Measurements from ENCODE around the gene MTTP.

The MTTP gene

GRCh38 chr4:99593781-99594641 lies 19.4 kb downstream of the MTTP start:
- DNase-seq (ENCODE audit: low read depth in 1 of 2, low spot score in 1 of 2), result no peak

- no peak for DNase-seq (ENCODE audit: low read depth in 1 of 2, low spot score in 1 of 2)
Measured at GRCh38 chr4:99594818-99595217, 20.2 kb downstream of the MTTP start.

DNA sequence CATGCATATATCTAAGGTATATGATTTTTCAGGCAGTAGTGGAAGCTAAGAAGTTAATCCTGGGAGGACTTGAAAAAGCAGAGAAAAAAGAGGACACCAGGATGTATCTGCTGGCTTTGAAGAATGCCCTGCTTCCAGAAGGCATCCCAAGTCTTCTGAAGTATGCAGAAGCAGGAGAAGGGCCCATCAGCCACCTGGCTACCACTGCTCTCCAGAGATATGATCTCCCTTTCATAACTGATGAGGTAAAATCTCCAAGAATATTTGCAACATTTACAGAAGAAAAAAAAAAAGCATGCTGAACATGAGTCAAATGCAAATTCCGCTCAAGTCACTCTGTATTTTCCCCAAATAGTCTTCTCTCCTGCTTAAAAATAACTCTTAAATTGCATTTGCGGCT lies 32.1 kb downstream of the MTTP start:
- no peak for DNase-seq (ENCODE audit: low read depth in 1 of 2, low spot score in 1 of 2)

GRCh38 chr4:99608417-99608816 lies 33.8 kb downstream of the MTTP start:
- no peak for DNase-seq (ENCODE audit: low read depth in 1 of 2, low spot score in 1 of 2)

GRCh38 chr4:99610605-99611175 lies 36.1 kb downstream of the MTTP start:
- no peak for DNase-seq (ENCODE audit: low read depth in 1 of 2, low spot score in 1 of 2)

DNA sequence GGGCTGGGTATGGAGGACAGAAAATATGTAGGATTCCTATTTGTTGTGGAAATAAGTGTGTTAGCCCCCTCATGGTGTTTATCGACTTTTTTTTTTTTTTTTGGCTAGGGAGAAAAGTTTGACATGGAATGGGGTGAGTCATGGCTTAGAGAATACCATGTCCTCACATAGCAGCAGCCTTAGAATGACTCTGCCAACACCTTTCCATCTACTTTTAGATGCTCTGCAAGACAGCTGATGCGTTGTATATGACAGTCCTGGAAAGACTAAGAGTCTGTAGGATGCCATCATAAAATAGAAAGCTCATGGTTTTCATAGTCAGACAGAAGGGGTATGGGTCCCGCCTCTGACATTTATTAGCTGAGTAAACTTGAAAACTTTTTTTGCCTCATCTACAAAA lies 37.7 kb downstream of the MTTP start:
- DNase-seq (ENCODE audit: low read depth in 1 of 2, low spot score in 1 of 2), result no peak

GRCh38 chr4:99612704-99613103 lies 38.1 kb downstream of the MTTP start:
- no peak for DNase-seq (ENCODE audit: low read depth in 1 of 2, low spot score in 1 of 2)

DNA sequence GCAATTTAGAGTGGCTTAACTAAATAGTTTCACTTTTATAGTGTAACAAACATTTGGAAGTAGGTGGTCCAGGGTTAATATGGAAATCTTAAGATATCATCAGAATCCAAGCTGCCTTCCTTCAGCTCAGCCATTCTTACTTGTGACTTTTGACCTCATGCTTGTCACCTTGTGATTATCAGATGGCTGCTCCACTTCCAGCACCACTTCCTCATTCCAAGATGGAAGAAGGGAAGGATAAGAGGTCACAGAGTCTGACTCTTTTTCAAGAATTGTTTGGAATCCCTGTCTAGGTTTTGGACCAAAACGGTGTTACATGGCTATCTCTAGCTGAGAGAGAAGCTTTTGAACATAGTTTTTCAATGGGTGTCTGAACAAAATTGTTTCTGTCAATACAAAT lies 39.9 kb downstream of the MTTP start:
- DNase-seq (ENCODE audit: low read depth in 1 of 2, low spot score in 1 of 2), result no peak

DNA sequence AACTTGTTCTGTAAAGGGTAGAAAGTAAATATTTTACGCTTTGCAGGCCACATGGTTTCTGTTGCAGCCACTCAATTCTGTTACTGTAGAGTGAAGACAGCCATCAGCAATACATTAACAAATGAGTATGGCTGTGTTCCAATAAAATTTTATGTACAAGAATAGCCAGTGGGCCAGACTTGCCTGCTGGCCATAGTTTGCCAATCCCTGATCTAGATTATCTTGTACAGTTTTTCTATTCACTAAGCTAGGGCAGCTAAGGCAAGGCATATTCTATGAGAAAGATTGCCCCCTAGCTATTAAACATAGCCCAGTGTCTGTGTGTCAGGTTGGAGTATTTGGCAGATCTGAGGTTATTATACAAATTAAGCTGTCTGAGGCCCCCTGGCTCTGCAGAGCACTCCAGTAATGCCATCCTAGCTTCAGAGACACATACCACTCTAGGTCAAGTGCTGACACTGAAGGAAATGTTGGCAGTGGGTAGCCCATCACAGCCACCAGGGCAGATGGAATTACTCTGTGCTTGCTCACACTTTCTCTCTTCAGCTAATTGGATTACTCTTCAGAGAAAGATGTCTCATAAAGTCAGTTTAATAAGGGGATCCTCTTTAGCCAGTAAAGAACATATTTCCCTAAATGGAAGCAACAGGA lies 40.7 kb downstream of the MTTP start:
- DNase-seq (ENCODE audit: low read depth in 1 of 2, low spot score in 1 of 2), result no peak

GRCh38 chr4:99617374-99617773 lies 42.8 kb downstream of the MTTP start:
- DNase-seq (ENCODE audit: low read depth in 1 of 2, low spot score in 1 of 2), result no peak

DNA sequence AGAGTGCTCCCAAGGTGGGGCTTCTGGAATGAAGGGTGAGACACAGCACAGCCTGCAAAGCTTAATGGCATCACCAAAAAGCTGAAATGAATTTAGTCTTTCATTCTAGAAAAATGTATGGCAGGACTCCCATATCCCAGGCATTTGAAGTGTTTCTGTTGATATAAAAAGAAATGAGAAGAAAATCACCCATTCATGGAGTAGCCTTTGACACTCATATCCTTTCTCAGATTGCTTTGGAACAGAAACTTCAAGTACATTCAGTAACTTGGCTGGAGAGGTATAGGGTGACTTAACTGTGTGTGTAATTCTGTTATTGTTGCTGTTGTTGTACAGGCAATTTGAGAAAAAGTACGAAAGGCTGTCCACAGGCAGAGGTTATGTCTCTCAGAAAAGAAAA lies 47.7 kb downstream of the MTTP start:
- no peak for DNase-seq (ENCODE audit: low read depth in 1 of 2, low spot score in 1 of 2)

DNA sequence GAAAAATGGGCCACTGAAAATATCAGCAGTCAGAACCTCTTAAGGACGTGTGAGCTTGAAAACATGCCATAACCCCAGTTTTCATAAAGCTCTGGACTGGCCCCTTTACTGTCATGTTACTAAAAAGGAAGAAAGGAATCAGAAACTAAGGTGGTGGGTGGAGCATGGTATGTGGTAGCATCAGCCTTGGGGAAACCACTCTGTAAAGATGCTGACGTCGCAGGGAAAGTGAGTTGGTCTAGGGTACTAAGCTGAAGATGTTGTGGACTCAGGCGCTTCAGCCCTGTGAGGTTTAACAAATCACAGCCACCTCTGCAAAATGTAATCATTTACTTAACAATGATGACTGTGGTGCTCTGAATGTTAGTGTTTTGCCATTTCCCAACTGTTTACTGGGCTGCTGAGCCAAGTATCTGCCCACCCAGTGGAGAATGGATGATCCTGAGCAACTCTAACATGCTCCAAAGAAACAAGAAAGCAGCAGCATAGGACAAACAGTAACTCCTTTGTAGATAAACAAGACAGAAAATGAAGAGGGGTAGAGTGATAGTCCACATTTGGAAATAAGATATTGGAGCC lies 49.6 kb downstream of the MTTP start:
- no peak for DNase-seq (ENCODE audit: low read depth in 1 of 2, low spot score in 1 of 2)

- DNase-seq (ENCODE audit: low read depth in 1 of 2, low spot score in 1 of 2), result no peak
Measured at GRCh38 chr4:99625369-99625768, 50.7 kb downstream of the MTTP start.

DNA sequence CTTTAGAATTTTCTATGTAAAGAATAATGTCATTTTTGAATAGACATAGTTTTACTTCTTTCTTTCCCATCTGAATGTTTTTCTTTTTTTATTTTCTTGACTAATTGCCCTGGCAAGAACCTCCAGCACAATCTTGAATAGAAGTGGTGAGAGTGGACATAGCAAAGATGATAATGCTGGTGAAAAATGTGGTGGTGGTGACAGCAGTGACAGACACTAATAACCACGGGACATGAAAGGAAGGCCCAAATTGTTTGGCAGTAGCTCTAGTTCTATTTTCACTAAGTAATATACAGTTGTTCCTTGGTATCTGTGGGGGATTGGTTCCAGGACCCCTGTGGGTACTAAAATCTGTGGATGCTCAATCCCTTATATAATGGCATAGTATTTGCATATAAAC lies 53.4 kb downstream of the MTTP start:
- DNase-seq (ENCODE audit: low read depth in 1 of 2, low spot score in 1 of 2), result no peak

GRCh38 chr4:99629962-99630554 lies 55.4 kb downstream of the MTTP start:
- no peak for DNase-seq (ENCODE audit: low read depth in 1 of 2, low spot score in 1 of 2)

- no peak for DNase-seq (ENCODE audit: low read depth in 1 of 2, low spot score in 1 of 2)
Measured at GRCh38 chr4:99630857-99631360, 56.3 kb downstream of the MTTP start.

GRCh38 chr4:99633772-99634171 lies 59.1 kb downstream of the MTTP start:
- DNase-seq (ENCODE audit: low read depth in 1 of 2, low spot score in 1 of 2), result no peak

DNA sequence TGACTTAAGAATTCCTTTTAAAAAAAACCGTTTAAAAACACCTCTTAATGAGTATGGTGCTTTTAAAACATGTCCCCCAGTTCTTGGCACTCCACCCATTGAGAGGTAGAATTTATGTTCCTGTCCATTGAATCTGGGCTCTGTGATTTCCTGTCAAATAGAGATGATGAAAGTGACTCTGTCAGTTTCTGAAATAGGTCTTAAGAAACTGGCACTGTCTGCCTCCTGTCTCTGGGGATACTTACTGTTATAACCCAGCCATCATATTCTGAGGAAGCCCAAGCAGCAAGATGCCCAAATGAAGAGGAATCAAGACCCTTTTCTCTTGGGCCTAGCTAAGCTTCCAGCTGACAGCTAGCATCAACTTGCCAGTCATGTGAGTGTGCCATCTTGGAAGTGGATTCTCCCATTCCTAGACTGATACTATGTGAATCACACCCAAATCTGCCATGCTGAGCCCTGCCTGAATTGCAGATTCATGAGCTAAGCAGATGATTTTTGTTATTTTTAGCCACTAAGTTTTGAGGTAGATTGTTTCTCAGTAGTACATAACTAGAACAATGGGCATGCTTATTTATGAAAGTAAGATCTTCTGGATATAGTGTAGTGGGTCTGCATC lies 60.2 kb downstream of the MTTP start:
- DNase-seq (ENCODE audit: low read depth in 1 of 2, low spot score in 1 of 2), result no peak

DNA sequence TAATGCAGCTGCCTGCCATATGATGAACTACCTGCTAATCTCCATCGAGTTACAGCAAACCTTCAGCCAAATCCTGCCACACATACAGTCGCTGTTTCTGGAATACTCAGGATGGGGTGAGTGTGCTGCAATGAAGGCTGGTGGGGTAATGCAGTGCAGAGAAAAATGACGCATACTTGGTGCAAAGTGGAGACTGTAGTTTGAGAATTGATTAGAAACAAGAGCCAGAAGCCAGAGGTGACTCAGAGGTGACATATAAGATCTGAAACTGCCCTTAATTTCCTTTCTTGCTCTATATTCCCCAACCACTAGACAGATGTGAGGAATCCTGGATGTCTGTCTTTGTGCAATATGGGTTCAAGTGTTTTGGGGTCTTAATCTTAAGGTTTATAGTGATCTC lies 61.0 kb downstream of the MTTP start:
- no peak for DNase-seq (ENCODE audit: low read depth in 1 of 2, low spot score in 1 of 2)

DNA sequence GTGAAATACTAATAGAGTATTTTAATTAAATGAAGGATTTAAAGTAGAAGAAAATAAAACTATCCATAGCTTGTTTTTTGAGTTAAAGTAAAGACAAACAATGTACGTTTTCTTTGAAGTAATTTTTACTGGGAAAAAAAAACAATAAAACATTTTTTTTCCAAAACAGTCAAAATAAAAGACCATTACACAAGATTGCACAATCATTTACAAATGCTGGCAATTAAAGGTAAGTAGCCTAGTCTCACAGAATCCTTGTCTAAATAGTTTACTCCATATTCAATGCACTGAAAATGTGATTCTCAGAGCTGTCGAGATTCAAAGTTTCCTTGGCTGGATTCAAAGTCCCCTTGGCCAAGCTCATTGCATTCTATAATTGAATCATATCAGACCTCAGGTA lies 61.8 kb downstream of the MTTP start:
- DNase-seq (ENCODE audit: low read depth in 1 of 2, low spot score in 1 of 2), result no peak

- DNase-seq (ENCODE audit: low read depth in 1 of 2, low spot score in 1 of 2), result no peak
Measured at GRCh38 chr4:99637174-99637573, 62.5 kb downstream of the MTTP start.

Data from activated CD4-positive, alpha-beta T cell treated with anti-CD3 and anti-CD28 coated beads, Interleukin-2, amount 50 U/mL, for 24 hours (primary cell).